Endothelial cell of umbilical vein (primary cell): ENCODE data around the gene LAG3. TPM values are rescaled to one million over a fixed set of nuclear protein-coding genes. Genes with fewer than 3 reads are reported as not detected.

Experiments
- BruUV-seq: library from RNA; stranded (reverse); fragments of 400-500 nt; replicated peaks from 2 replicates; lab custom pipeline; 2021; lab: Mats Ljungman, UMichigan
- CTCF ChIA-PET: fragments of 300-600, 350-600 bp; sonication (Branson Sonifier 250); formaldehyde crosslinking; loops from one replicate; lab custom pipeline; 2021; ENCODE audit warnings: antibody characterized with exemption, inconsistent platforms; lab: Charles Lee
- POLR2A ChIA-PET: fragments of 300-600, 350-600 bp; sonication (Branson Sonifier 250); formaldehyde crosslinking; loops from one replicate; lab custom pipeline; 2021; ENCODE audit warnings: antibody characterized with exemption, inconsistent platforms; lab: Charles Lee
- DNase-seq: peaks from one replicate; pipeline ENCODE4 v3.0.0-alpha.2; 2011; ENCODE audit warnings: low read depth, low spot score
- FAIRE-seq: peaks from 2 replicates; lab custom pipeline; 2011; peaks lifted over from hg19 to GRCh38; lab: Jason Lieb, UNC
- H2AFZ ChIP-seq: 2 replicates; pipeline ENCODE4 v1.6.0; 2012; ENCODE audit warnings: low read depth, low read length, control low read depth, inconsistent platforms
- H3K27ac ChIP-seq: 2 replicates; pipeline ENCODE4 v1.5.1; 2011; ENCODE audit warnings: low read depth, mild to moderate bottlenecking, control low read depth, low read length, moderate library complexity; ENCODE audit not compliant: insufficient read depth
- H3K27me3 ChIP-seq, 2 experiments: 2 replicates each; pipeline versions ENCODE4 v1.6.0 to v1.6.1; 2011; ENCODE audit warnings: low read length in 2 of 2, mixed read lengths in 1 of 2; ENCODE audit not compliant: control insufficient read depth in 2 of 2, insufficient read depth in 2 of 2
- H3K36me3 ChIP-seq, 2 experiments: 2 replicates in 1 of 2; 3 replicates in 1 of 2; pipeline ENCODE4 v1.5.1; 2011; ENCODE audit warnings: low read length in 2 of 2, mild to moderate bottlenecking in 1 of 2, moderate library complexity in 1 of 2; ENCODE audit not compliant: control insufficient read depth in 2 of 2, insufficient read depth in 2 of 2; ENCODE audit errors: extremely low read depth in 1 of 2
- H3K4me1 ChIP-seq: 3 replicates; pipeline ENCODE4 v1.5.1; 2011; ENCODE audit warnings: mild to moderate bottlenecking, low read length; ENCODE audit not compliant: control insufficient read depth, insufficient read depth; ENCODE audit errors: extremely low read depth
- H3K4me2 ChIP-seq: 2 replicates; pipeline ENCODE4 v1.6.1; 2011; ENCODE audit warnings: low read length, control low read depth, mixed read lengths; ENCODE audit not compliant: insufficient read depth
- H3K4me3 ChIP-seq, 3 experiments: fragments of 200-600 bp in 1 of 3; sonication (generic), shearing (Covaris generic) in 1 of 3; replicated peaks in 1 of 3; 2 replicates each; pipeline ENCODE4 v1.5.1; 2011 to 2016; ENCODE audit warnings: control low read depth in 3 of 3, low read length in 3 of 3, mild to moderate bottlenecking in 2 of 3, inconsistent platforms in 1 of 3, low read depth in 1 of 3, moderate library complexity in 1 of 3; ENCODE audit not compliant: insufficient read depth in 1 of 3
- H3K79me2 ChIP-seq: 2 replicates; pipeline ENCODE4 v1.6.0; 2012; ENCODE audit warnings: low read length, inconsistent platforms; ENCODE audit not compliant: control insufficient read depth, insufficient read depth
- H3K9ac ChIP-seq: replicated peaks from 2 replicates; pipeline ENCODE3; 2011; ENCODE audit warnings: low read length, control low read depth; ENCODE audit not compliant: insufficient read depth; ENCODE audit errors: extremely low read depth
- H3K9me1 ChIP-seq: replicated peaks from 3 replicates; pipeline ENCODE4 v1.6.0; 2011; ENCODE audit warnings: mild to moderate bottlenecking, low read length; ENCODE audit not compliant: control insufficient read depth, insufficient read depth; ENCODE audit errors: extremely low read depth
- H3K9me3 ChIP-seq: replicated peaks from 2 replicates; pipeline ENCODE4 v1.5.1; 2012; ENCODE audit warnings: low read length, inconsistent platforms; ENCODE audit not compliant: control insufficient read depth, insufficient read depth
- H4K20me1 ChIP-seq: replicated peaks from 2 replicates; pipeline ENCODE3; 2011; ENCODE audit warnings: mild to moderate bottlenecking, low read length; ENCODE audit not compliant: control insufficient read depth, insufficient read depth; ENCODE audit errors: extremely low read depth
- EZH2 ChIP-seq: IDR thresholded peaks from 2 replicates; pipeline ENCODE4 v1.6.1; 2012; ENCODE audit warnings: borderline replicate concordance, low read depth, mild to moderate bottlenecking, moderate library complexity, low read length, inconsistent platforms; ENCODE audit not compliant: severe bottlenecking
- FOS ChIP-seq: IDR thresholded peaks from 2 replicates; pipeline ENCODE4 v1.6.1; 2011; ENCODE audit warnings: mild to moderate bottlenecking, low read length, moderate library complexity, borderline replicate concordance; ENCODE audit not compliant: insufficient read depth
- GATA2 ChIP-seq: IDR thresholded peaks from 2 replicates; pipeline ENCODE4 v1.7.0; 2011; ENCODE audit warnings: low read depth, mild to moderate bottlenecking, moderate library complexity, mixed read lengths, low read length; ENCODE audit not compliant: insufficient read length, insufficient read depth
- JUN ChIP-seq: IDR thresholded peaks from 2 replicates; pipeline ENCODE4 v1.6.1; 2011; ENCODE audit warnings: borderline replicate concordance, low read depth; ENCODE audit not compliant: insufficient read length, insufficient read depth
- MYC ChIP-seq: IDR thresholded peaks from one replicate; pipeline ENCODE4 v1.6.1; 2011; ENCODE audit warnings: mild to moderate bottlenecking, low read depth, low read length
- POLR2A ChIP-seq: IDR thresholded peaks from 2 replicates; pipeline ENCODE4 v1.6.1; 2012; ENCODE audit warnings: low read depth, mild to moderate bottlenecking, control low read depth, low read length
- POLR2AphosphoS5 ChIP-seq: IDR thresholded peaks from 2 replicates; pipeline ENCODE4 v1.6.1; 2012; ENCODE audit warnings: low read depth, mild to moderate bottlenecking, control low read depth, low read length, moderate library complexity; ENCODE audit not compliant: insufficient read depth
- dilution Hi-C: fragments of 300-500 bp; cut with MboI; formaldehyde crosslinking; loops from one replicate; pipeline ENCODE4 v1.15.0; 2019; ENCODE audit warnings: low sequenced_read_pairs; ENCODE audit not compliant: extremely low pct_ligation_motif_present
- intact Hi-C: fragments of 100-400 bp; cut with micrococcal nuclease; formaldehyde crosslinking; loops from one replicate; pipeline ENCODE4 v1.10.0; 2022
- polyA plus RNA-seq, 4 experiments: library from polyadenylated mRNA; depleted of rRNA in 3 of 4; stranded (reverse) in 3 of 4; unstranded in 1 of 4; fragments of >200 nt; gene quantifications; 2 replicates each; pipeline versions ENCODE4 v1.2.1 to v1.2.3, GENCODE V29; 2011 to 2012; ENCODE audit warnings: missing spikeins in 1 of 4
- total RNA-seq: library from RNA; stranded (reverse); gene quantifications from 2 replicates; pipeline ENCODE4 v1.2.3, GENCODE V29; 2021
- TF ChIP-seq, protein P1 (sequence below): IDR thresholded peaks from 2 replicates; pipeline ENCODE4 v1.6.1; 2011; ENCODE audit not compliant: insufficient read depth, insufficient read length
- TF ChIP-seq, protein P2 (sequence below), 2 donors: IDR thresholded peaks; 1 replicate in 1 of 2; 2 replicates in 1 of 2; pipeline ENCODE4 v1.5.1; 2011; ENCODE audit warnings: low read length in 2 of 2, mild to moderate bottlenecking in 2 of 2, moderate library complexity in 2 of 2, control low read depth in 1 of 2, inconsistent platforms in 1 of 2, low read depth in 1 of 2; ENCODE audit not compliant: insufficient read depth in 1 of 2; ENCODE audit errors: extremely low read depth in 1 of 2

Gene LAG3
- total and polyA plus RNA-seq, 2 donors (not counting 3 experiments of a cell fraction or from before 2014, with no cell fraction given) = 1.3 to 3.8 TPM

DNA sequence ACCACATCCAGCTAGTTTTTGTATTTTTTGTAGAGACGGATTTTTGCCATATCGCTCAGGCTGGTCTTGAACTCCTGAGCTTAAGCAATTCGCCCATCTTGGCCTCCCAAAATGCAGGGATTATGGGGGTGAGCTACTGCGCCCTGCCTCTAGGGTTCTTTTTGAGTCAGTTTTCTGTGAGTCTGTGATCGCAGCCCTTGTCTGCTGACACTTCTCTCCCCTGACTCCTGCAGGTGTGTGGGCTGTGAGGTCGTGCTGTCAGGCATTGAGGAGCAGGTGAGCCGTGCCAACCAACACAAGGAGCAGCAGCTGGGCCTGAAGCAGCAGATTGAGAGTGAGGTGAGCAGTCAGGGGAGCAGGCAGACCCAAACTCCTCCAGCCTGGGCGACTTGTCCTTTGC lies 42.2 kb upstream of the LAG3 start:
- Histone ChIP-seq H4K20me1 (no peaks in the 10 kb centered on the region), H3K27ac (no peak overlapping the region), H3K9me3 (no peaks in the 10 kb centered on the region), H3K9me1 (no peaks in the 10 kb centered on the region), H3K36me3 (peaks cover 6 to 26% of the 10 kb centered on the region in 2 experiments), H3K79me2 (no peaks in the 10 kb centered on the region), H3K4me1 (no peaks in the 10 kb centered on the region), H3K9ac (no peak overlapping the region), H3K4me2 (no peak overlapping the region), H2AFZ (no peak overlapping the region), H3K27me3 (no peaks in the 10 kb centered on the region), H3K4me3 (no peak overlapping the region)
- no peak for FAIRE-seq
- ChIA-PET CTCF (interaction anchor here (1.0 kb wide), 1 partner anchor 22 kb away, joined by 3 read pairs; no protein-coding TSS in a partner anchor), POLR2A (no interaction called here)
- no TSS peak for BruUV-seq
- TF ChIP-seq, protein P1, sequence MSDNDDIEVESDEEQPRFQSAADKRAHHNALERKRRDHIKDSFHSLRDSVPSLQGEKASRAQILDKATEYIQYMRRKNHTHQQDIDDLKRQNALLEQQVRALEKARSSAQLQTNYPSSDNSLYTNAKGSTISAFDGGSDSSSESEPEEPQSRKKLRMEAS = no peak
- no peak for TF ChIP-seq POLR2AphosphoS5
- TF ChIP-seq FOS = no peak
- no peak for TF ChIP-seq POLR2A
- no peak for TF ChIP-seq MYC
- TF ChIP-seq JUN = no peak
- TF ChIP-seq EZH2 = no peak
- TF ChIP-seq, protein P2, sequence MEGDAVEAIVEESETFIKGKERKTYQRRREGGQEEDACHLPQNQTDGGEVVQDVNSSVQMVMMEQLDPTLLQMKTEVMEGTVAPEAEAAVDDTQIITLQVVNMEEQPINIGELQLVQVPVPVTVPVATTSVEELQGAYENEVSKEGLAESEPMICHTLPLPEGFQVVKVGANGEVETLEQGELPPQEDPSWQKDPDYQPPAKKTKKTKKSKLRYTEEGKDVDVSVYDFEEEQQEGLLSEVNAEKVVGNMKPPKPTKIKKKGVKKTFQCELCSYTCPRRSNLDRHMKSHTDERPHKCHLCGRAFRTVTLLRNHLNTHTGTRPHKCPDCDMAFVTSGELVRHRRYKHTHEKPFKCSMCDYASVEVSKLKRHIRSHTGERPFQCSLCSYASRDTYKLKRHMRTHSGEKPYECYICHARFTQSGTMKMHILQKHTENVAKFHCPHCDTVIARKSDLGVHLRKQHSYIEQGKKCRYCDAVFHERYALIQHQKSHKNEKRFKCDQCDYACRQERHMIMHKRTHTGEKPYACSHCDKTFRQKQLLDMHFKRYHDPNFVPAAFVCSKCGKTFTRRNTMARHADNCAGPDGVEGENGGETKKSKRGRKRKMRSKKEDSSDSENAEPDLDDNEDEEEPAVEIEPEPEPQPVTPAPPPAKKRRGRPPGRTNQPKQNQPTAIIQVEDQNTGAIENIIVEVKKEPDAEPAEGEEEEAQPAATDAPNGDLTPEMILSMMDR (IDR thresholded peaks at IDR 0.05; ENCODE audit: extremely low read depth in 1 of 2, insufficient read depth in 1 of 2, low read depth in 1 of 2, low read length in 2 of 2) = no peak
- TF ChIP-seq GATA2 = no peak
- no peak for DNase-seq
- intact Hi-C loops (no loop called here), dilution Hi-C loops (no loop called here)
